ENCODE data around the gene KRTAP1-5.
"Not testable (repeated sequence)": the region's sequence is repeated elsewhere in the genome, so short reads cannot be mapped to it uniquely, and the experiment has no call there.

KRTAP1-5 gene

GRCh38 chr17:41052566-41052965, 25.6 kb upstream of the KRTAP1-5 start:
- H3K27me3 ChIP-seq, result no peaks in the 10 kb centered on the region

DNA sequence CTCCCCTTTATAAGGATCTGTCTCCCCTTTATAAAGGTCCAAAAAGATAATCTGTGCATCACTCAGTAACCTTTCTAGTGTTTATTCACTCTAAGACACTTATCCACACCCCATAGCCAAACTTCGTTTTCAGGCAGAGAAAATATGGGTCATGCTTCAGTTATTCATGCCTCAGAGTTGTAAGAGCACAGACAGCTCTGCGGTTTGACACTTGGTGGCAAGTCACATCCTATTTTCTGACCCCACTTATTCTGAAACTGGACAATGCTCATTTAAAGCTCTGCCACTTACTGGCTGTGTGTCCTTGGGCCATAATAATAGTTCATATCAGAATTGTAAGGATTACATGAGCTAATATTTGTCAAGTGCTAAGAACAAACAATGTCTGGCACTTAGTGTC, 22.1 kb upstream of the KRTAP1-5 start:
- TF ChIP-seq CTCF (IDR thresholded peaks at IDR 0.05; ENCODE audit: low read depth, low read length), result no peak
- no peaks in the 10 kb centered on the region for H3K27me3 ChIP-seq
- no peaks in the 10 kb centered on the region for H3K9me3 ChIP-seq
- no peak for DNase-seq
- H3K36me3 ChIP-seq, result no peaks in the 10 kb centered on the region
- no peak overlapping the region for H3K4me3 ChIP-seq (ENCODE audit: low read depth, low read length)
- no peaks in the 10 kb centered on the region for H3K4me1 ChIP-seq

More at GRCh38 chr17:41052566-41052965, 25.6 kb upstream of the KRTAP1-5 start:
- H3K4me3 ChIP-seq (ENCODE audit: low read depth, low read length), result no peak overlapping the region
- no peaks in the 10 kb centered on the region for H3K36me3 ChIP-seq
- DNase-seq, result no peak
- H3K4me1 ChIP-seq, result no peaks in the 10 kb centered on the region
- TF ChIP-seq CTCF (IDR thresholded peaks at IDR 0.05; ENCODE audit: low read depth, low read length), result no peak
- H3K9me3 ChIP-seq, result no peaks in the 10 kb centered on the region

DNA sequence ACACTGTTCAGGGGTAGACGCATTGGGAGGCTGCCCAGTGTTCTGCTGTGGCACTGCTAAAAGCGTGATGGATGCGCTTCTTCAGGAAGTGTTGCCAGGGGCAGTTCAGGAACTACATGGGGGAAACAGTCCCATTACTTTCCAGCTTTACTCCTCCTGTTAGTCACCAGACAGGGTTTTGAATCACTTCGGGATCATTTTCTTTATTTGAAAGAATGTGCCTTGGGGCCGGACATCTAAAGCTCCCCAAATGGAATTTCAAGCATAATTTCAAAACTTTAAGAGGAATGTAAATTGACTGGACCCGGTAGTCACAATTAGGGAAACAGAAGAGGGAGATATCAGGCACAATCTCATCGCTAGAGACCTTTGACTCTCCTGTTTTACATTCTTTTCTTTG, 21.4 kb upstream of the KRTAP1-5 start:
- Histone ChIP-seq H3K36me3 (no peaks in the 10 kb centered on the region), H3K4me3 (ENCODE audit: low read depth, low read length) (no peak overlapping the region), H3K4me1 (no peaks in the 10 kb centered on the region), H3K9me3 (no peaks in the 10 kb centered on the region), H3K27me3 (no peaks in the 10 kb centered on the region)
- no peak for DNase-seq
- TF ChIP-seq CTCF (IDR thresholded peaks at IDR 0.05; ENCODE audit: low read depth, low read length), result no peak

GRCh38 chr17:41046735-41047465, 19.9 kb upstream of the KRTAP1-5 start, which contains the start of gene KRTAP2-1:
TSS of gene KRTAP2-1 (minus strand) at chr17:41047316. CDS start at chr17:41047267, 49 bp downstream.
- not testable (repeated sequence) for H3K4me1 ChIP-seq; DNase-seq; H3K27me3 ChIP-seq; H3K9me3 ChIP-seq; H3K36me3 ChIP-seq; H3K4me3 ChIP-seq (ENCODE audit: low read depth, low read length)

- no peaks in the 10 kb centered on the region for H3K4me1 ChIP-seq
- no peaks in the 10 kb centered on the region for H3K36me3 ChIP-seq
- H3K9me3 ChIP-seq, result no peaks in the 10 kb centered on the region
- no peak for TF ChIP-seq CTCF (IDR thresholded peaks at IDR 0.05; ENCODE audit: low read depth, low read length)
- H3K27me3 ChIP-seq, result peaks cover 15% of the 10 kb centered on the region
- no peak for DNase-seq
- no peak overlapping the region for H3K4me3 ChIP-seq (ENCODE audit: low read depth, low read length)
These were observed 15.9 kb upstream of the KRTAP1-5 start for GRCh38 chr17:41042953-41043352.

DNA sequence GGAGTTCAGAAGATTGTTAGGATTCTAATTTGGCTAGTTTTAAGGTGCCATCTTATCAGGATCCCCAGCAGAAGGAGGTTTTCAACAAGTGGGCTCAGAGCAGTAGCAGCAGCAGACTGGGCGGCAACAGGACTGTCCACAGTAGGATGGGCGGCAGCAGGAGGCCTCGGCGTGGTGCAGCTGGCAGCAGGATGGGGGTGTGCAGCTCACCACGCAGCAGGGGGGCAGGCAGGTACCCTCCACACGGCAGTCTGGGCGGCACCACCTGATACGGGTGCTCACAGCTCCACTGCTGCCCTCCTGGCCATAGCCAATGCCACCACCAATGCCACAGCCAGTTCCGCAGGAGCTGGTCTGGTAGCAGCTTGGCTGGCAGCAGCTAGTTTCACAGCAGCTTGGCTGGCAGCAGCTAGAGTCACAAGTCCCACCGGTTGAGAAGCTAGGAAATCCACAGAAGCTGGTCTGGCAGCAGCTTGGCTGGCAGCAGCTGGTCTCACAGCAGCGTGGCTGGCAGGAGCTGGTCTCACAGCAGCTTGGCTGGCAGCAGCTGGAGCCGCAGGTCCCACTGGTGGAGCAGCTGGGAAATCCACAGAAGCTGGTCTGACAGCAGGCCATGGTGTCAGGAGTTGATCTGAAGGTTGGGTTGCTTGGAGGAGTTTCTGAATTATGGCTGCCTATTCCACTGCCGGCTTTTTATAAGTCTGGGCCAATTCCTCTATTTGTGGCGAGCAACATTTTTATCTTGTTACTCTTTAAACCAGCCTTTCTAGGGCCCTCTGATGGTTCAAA, 14.0 kb upstream of the KRTAP1-5 start, which contains the start of gene KRTAP1-1:
TSS of gene KRTAP1-1 (minus strand) at position 668 of the 789 bp plus-strand sequence. CDS start at position 615, 53 bp downstream.
- H3K27me3 ChIP-seq, result peaks cover 28% of the 10 kb centered on the region
- H3K4me1 ChIP-seq; H3K9me3 ChIP-seq; H3K4me3 ChIP-seq (ENCODE audit: low read depth, low read length); H3K36me3 ChIP-seq; DNase-seq: not testable (repeated sequence)

DNA sequence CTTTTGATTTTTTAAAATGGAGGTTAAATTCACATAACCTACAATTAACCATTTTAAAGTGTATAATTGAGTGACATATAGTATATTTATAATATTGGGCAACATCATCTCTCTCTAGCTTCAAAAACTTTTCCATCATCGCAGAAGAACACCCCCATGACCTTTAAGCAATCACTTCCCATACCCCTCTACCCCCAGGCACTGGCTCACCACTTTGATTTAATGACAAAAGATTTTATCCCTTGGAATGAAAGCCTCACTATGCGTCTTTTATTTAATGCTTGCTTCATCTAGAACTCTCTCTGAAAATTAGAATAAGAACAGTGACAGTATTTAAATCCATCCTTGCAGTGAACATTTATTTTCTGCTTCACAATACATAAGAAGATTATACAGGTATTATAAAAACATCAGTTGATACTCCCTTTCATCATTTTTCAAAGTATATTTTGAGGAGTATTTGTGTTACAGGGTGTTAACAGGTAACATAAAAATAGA, 10.9 kb upstream of the KRTAP1-5 start:
- Histone ChIP-seq H3K27me3 (peaks cover 51% of the 10 kb centered on the region), H3K9me3 (no peaks in the 10 kb centered on the region), H3K36me3 (no peaks in the 10 kb centered on the region), H3K4me3 (ENCODE audit: low read depth, low read length) (no peak overlapping the region), H3K4me1 (no peaks in the 10 kb centered on the region)
- no peak for DNase-seq
- TF ChIP-seq CTCF (IDR thresholded peaks at IDR 0.05; ENCODE audit: low read depth, low read length), result no peak

DNA sequence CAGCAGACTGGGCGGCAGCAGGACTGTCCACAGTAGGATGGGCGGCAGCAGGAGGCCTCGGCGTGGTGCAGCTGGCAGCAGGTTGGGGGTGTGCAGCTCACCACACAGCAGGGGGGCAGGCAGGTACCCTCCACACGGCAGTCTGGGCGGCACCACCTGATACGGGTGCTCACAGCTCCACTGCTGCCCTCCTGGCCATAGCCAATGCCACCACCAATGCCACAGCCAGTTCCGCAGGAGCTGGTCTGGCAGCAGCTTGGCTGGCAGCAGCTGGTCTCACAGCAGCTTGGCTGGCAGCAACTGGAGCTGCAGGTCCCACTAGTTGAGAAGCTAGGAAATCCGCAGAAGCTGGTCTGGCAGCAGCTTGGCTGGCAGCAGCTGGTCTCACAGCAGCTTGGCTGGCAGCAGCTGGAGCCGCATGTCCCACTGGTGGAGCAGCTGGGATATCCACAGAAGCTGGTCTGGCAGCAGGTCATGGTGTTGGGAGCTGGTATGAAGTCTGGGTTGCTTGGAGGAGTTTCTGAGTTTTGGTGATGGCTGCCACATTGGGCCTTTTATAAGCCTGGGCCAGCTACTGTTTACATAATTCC, 7.4 kb upstream of the KRTAP1-5 start, which contains the start of gene KRTAP1-3:
TSS of gene KRTAP1-3 (minus strand) at position 529 of the 590 bp plus-strand sequence. CDS start at position 476, 53 bp downstream.
- not testable (repeated sequence) for DNase-seq; H3K9me3 ChIP-seq; H3K4me1 ChIP-seq; H3K36me3 ChIP-seq; H3K4me3 ChIP-seq (ENCODE audit: low read depth, low read length)
- H3K27me3 ChIP-seq, result peaks cover 66% of the 10 kb centered on the region
